NT2/D1 (cell line): ENCODE data around the gene HLF.

Experiments
- DNase-seq: peaks from one replicate; pipeline ENCODE4 v3.0.0-alpha.2; 2011; ENCODE audit warnings: low read depth, low spot score
- H3K27me3 ChIP-seq: 2 replicates; pipeline ENCODE4 v1.6.0; 2011; ENCODE audit warnings: mild to moderate bottlenecking; ENCODE audit not compliant: insufficient read length, insufficient read depth
- H3K36me3 ChIP-seq: 2 replicates; pipeline ENCODE4 v1.6.1; 2011; ENCODE audit warnings: mild to moderate bottlenecking, low read length, mixed read lengths; ENCODE audit not compliant: insufficient read depth, insufficient read length
- H3K4me1 ChIP-seq: 2 replicates; pipeline ENCODE4 v1.5.1; 2011; ENCODE audit not compliant: insufficient read depth, insufficient read length
- H3K4me3 ChIP-seq: 2 replicates; pipeline ENCODE4 v1.5.1; 2011; ENCODE audit warnings: low read depth; ENCODE audit not compliant: insufficient read length
- H3K9ac ChIP-seq: 2 replicates; pipeline ENCODE4 v1.6.0; 2011; ENCODE audit warnings: low read depth; ENCODE audit not compliant: insufficient read length
- H3K9me3 ChIP-seq: 2 replicates; pipeline ENCODE4 v1.5.1; 2011; ENCODE audit warnings: mild to moderate bottlenecking, low read length; ENCODE audit not compliant: insufficient read depth
- SUZ12 ChIP-seq: IDR thresholded peaks from 2 replicates; pipeline ENCODE4 v1.6.1; 2011; ENCODE audit not compliant: insufficient read length, insufficient read depth; ENCODE audit errors: extremely low read depth
- YY1 ChIP-seq: IDR thresholded peaks from 2 replicates; pipeline ENCODE4 v1.6.1; 2011; ENCODE audit not compliant: insufficient read length, insufficient read depth
- ZNF274 ChIP-seq: IDR thresholded peaks from 2 replicates; pipeline ENCODE4 v1.6.1; 2011; ENCODE audit warnings: mild to moderate bottlenecking, low read depth, low read length

The HLF gene

GRCh38 chr17:55296171-55296695 lies 31.5 kb downstream of the HLF start:
- H3K36me3 ChIP-seq = no peaks in the 10 kb centered on the region
- H3K9me3 ChIP-seq = 0 out of 2 replicates have a peak, but pooled peaks cover 6% of the 10 kb centered on the region
- no peaks in the 10 kb centered on the region for H3K4me1 ChIP-seq
- no peak overlapping the region for H3K9ac ChIP-seq
- no peaks in the 10 kb centered on the region for H3K27me3 ChIP-seq
- no peak for DNase-seq
- TF ChIP-seq YY1 (no peak), SUZ12 (no peak), ZNF274 (no peak)
- no peak overlapping the region for H3K4me3 ChIP-seq

GRCh38 chr17:55296699-55297098 lies 31.9 kb downstream of the HLF start:
- no peak for DNase-seq
- Histone ChIP-seq H3K36me3 (no peaks in the 10 kb centered on the region), H3K4me3 (no peak overlapping the region), H3K9me3 (0 out of 2 replicates have a peak, but pooled peaks cover under 1% of the 10 kb centered on the region), H3K9ac (no peak overlapping the region), H3K27me3 (no peaks in the 10 kb centered on the region), H3K4me1 (no peaks in the 10 kb centered on the region)
- TF ChIP-seq YY1 (no peak), SUZ12 (no peak), ZNF274 (no peak)

GRCh38 chr17:55298111-55298730 lies 33.5 kb downstream of the HLF start:
- TF ChIP-seq SUZ12 (no peak), ZNF274 (no peak), YY1 (no peak)
- H3K4me3 ChIP-seq = no peak overlapping the region
- no peak for DNase-seq
- no peaks in the 10 kb centered on the region for H3K4me1 ChIP-seq
- H3K9me3 ChIP-seq = no peaks in the 10 kb centered on the region
- H3K27me3 ChIP-seq = no peaks in the 10 kb centered on the region
- no peaks in the 10 kb centered on the region for H3K36me3 ChIP-seq
- no peak overlapping the region for H3K9ac ChIP-seq

- Histone ChIP-seq H3K36me3 (no peaks in the 10 kb centered on the region), H3K4me1 (no peaks in the 10 kb centered on the region), H3K4me3 (no peak overlapping the region), H3K9me3 (no peaks in the 10 kb centered on the region), H3K27me3 (no peaks in the 10 kb centered on the region), H3K9ac (no peak overlapping the region)
- DNase-seq = no peak
- TF ChIP-seq YY1 = no peak
- no peak for TF ChIP-seq ZNF274
- TF ChIP-seq SUZ12 = no peak
Observed at GRCh38 chr17:55299162-55299838, 34.5 kb downstream of the HLF start.

- Histone ChIP-seq H3K9me3 (no peaks in the 10 kb centered on the region), H3K9ac (no peak overlapping the region), H3K36me3 (no peaks in the 10 kb centered on the region), H3K4me3 (no peak overlapping the region), H3K4me1 (no peaks in the 10 kb centered on the region), H3K27me3 (no peaks in the 10 kb centered on the region)
- TF ChIP-seq YY1 (no peak), ZNF274 (no peak), SUZ12 (no peak)
- no peak for DNase-seq
Observed at GRCh38 chr17:55299890-55300289, 35.1 kb downstream of the HLF start.

GRCh38 chr17:55300479-55301290 lies 35.9 kb downstream of the HLF start:
- DNase-seq = no peak
- TF ChIP-seq YY1 (no peak), ZNF274 (no peak), SUZ12 (no peak)
- Histone ChIP-seq H3K4me3 (no peak overlapping the region), H3K4me1 (no peaks in the 10 kb centered on the region), H3K9ac (no peak overlapping the region), H3K36me3 (no peaks in the 10 kb centered on the region), H3K9me3 (no peaks in the 10 kb centered on the region), H3K27me3 (no peaks in the 10 kb centered on the region)

- Histone ChIP-seq H3K27me3 (no peaks in the 10 kb centered on the region), H3K9me3 (no peaks in the 10 kb centered on the region), H3K4me1 (no peaks in the 10 kb centered on the region), H3K9ac (no peak overlapping the region), H3K4me3 (no peak overlapping the region), H3K36me3 (no peaks in the 10 kb centered on the region)
- TF ChIP-seq SUZ12 = no peak
- TF ChIP-seq ZNF274 = no peak
- no peak for TF ChIP-seq YY1
- no peak for DNase-seq
Observed at GRCh38 chr17:55301521-55302406, 37.0 kb downstream of the HLF start.
